ENCODE data around the gene TNFAIP2. TPM values are rescaled to one million over a fixed set of nuclear protein-coding genes. Genes with fewer than 3 reads are reported as not detected.

TNFAIP2 gene
- total and polyA plus RNA-seq, 2 donors (not counting 3 experiments of a cell fraction or from before 2014, with no cell fraction given) = 31.6 to 42.7 TPM

DNA sequence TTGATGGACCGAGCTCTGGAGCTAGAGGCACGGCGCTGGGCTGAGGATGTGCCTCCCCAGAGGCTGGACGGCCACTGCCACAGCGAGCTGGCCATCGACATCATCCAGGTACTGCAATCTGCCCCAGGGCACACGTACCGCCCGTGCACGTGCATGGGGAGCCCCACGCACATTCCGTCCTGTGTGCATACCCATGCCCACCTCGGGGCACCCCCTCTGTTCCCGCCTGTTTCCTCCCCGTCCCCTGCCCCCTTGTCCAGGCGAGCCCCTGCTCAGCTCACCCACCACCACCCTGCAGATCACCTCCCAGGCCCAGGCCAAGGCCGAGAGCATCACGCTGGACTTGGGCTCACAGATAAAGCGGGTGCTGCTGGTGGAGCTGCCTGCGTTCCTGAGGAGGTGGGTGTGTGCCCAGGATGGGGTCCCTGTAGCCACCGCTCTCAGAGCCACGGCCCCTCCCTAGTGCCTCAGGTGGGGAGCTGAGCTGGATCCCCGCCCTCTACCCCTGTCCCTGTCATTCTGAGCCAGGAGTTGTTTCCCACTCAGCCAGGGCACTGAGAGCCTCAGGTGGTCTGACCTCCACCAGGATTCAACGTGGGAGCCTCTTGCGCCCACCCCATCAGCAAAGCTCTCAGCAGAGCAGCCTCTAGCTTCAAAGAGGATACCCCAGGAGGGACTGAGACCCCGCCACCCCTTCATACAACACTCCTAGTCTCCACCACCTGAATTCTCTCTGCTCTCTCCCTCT is 6.9 kb downstream of the TNFAIP2 start:
- Histone ChIP-seq H3K9me3 (replicated peaks; ENCODE audit: control insufficient read depth, insufficient read depth, low read length) (no peaks in the 10 kb centered on the region), H3K4me2 (ENCODE audit: insufficient read depth, low read length) (no peak overlapping the region), H3K36me3 (ENCODE audit: control insufficient read depth in 2 of 2, extremely low read depth in 1 of 2, insufficient read depth in 2 of 2, low read length in 2 of 2) (peaks cover 0 to 26% of the 10 kb centered on the region in 2 experiments), H3K4me1 (ENCODE audit: control insufficient read depth, extremely low read depth, insufficient read depth, low read length) (peaks cover 16% of the 10 kb centered on the region), H4K20me1 (replicated peaks; ENCODE audit: control insufficient read depth, extremely low read depth, insufficient read depth, low read length) (no peaks in the 10 kb centered on the region), H3K9me1 (replicated peaks; ENCODE audit: control insufficient read depth, extremely low read depth, insufficient read depth, low read length) (no peaks in the 10 kb centered on the region), H3K27me3 (ENCODE audit: control insufficient read depth in 2 of 2, insufficient read depth in 2 of 2, low read length in 2 of 2) (no peaks in the 10 kb centered on the region), H2AFZ (ENCODE audit: low read depth, low read length) (no peak overlapping the region), H3K27ac (ENCODE audit: insufficient read depth, low read depth, low read length) (no peak overlapping the region), H3K4me3 (replicated peaks in 1 of 3; ENCODE audit: insufficient read depth in 1 of 3, low read depth in 1 of 3, low read length in 3 of 3) (no peak overlapping the region), H3K9ac (replicated peaks; ENCODE audit: extremely low read depth, insufficient read depth, low read length) (no peak overlapping the region), H3K79me2 (ENCODE audit: control insufficient read depth, insufficient read depth, low read length) (no peaks in the 10 kb centered on the region)
- intact Hi-C loops (cut with micrococcal nuclease) (no loop called here), dilution Hi-C loops (cut with MboI; ENCODE audit: extremely low pct_ligation_motif_present, low sequenced_read_pairs) (no loop called here)
- BruUV-seq (replicated peaks) = no TSS peak
- TF ChIP-seq MYC (IDR thresholded peaks at IDR 0.05; ENCODE audit: low read depth, low read length) (no peak), JUN (IDR thresholded peaks at IDR 0.05; ENCODE audit: borderline replicate concordance, insufficient read depth, insufficient read length, low read depth) (no peak), FOS (IDR thresholded peaks at IDR 0.05; ENCODE audit: borderline replicate concordance, insufficient read depth, low read length) (no peak), EZH2 (IDR thresholded peaks at IDR 0.05; ENCODE audit: borderline replicate concordance, low read depth, low read length, severe bottlenecking) (no peak), POLR2A (IDR thresholded peaks at IDR 0.05; ENCODE audit: low read depth, low read length) (no peak), GATA2 (IDR thresholded peaks at IDR 0.05; ENCODE audit: insufficient read depth, insufficient read length, low read depth, low read length) (no peak), POLR2AphosphoS5 (IDR thresholded peaks at IDR 0.05; ENCODE audit: insufficient read depth, low read depth, low read length) (no peak)
- TF ChIP-seq, protein P1, sequence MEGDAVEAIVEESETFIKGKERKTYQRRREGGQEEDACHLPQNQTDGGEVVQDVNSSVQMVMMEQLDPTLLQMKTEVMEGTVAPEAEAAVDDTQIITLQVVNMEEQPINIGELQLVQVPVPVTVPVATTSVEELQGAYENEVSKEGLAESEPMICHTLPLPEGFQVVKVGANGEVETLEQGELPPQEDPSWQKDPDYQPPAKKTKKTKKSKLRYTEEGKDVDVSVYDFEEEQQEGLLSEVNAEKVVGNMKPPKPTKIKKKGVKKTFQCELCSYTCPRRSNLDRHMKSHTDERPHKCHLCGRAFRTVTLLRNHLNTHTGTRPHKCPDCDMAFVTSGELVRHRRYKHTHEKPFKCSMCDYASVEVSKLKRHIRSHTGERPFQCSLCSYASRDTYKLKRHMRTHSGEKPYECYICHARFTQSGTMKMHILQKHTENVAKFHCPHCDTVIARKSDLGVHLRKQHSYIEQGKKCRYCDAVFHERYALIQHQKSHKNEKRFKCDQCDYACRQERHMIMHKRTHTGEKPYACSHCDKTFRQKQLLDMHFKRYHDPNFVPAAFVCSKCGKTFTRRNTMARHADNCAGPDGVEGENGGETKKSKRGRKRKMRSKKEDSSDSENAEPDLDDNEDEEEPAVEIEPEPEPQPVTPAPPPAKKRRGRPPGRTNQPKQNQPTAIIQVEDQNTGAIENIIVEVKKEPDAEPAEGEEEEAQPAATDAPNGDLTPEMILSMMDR (IDR thresholded peaks at IDR 0.05; ENCODE audit: extremely low read depth in 1 of 2, insufficient read depth in 1 of 2, low read depth in 1 of 2, low read length in 2 of 2) = no peak
- ChIA-PET CTCF (interaction anchor here (0.5 to 6.9 kb wide), 5 partner anchors 11 to 162 kb away, joined by 3 to 86 read pairs (median 5); no protein-coding TSS in a partner anchor), POLR2A (no interaction called here)
- no peak for DNase-seq (ENCODE audit: low read depth, low spot score)
- no peak for FAIRE-seq
